Mesothelial cell of epicardium (in vitro differentiated cells): ENCODE data around the gene NTRK3. TPM values are rescaled to one million over a fixed set of nuclear protein-coding genes. Genes with fewer than 3 reads are reported as not detected.

Experiments used
- DNase-seq, 2 experiments: peaks; one replicate each; pipeline ENCODE4 v3.0.0; 2021; ENCODE audit warnings: low spot score in 2 of 2; ENCODE audit not compliant: unreplicated experiment in 2 of 2
- H3K27ac Mint-ChIP-seq: 2 replicates; pipeline ENCODE4 v1.8.0; 2021; ENCODE audit warnings: mixed read lengths
- H3K27me3 Mint-ChIP-seq: 2 replicates; pipeline ENCODE4 v1.8.0; 2021; ENCODE audit warnings: low read depth, mixed read lengths
- H3K36me3 Mint-ChIP-seq: 2 replicates; pipeline ENCODE4 v1.8.0; 2021; ENCODE audit warnings: mixed read lengths
- H3K4me1 Mint-ChIP-seq: 2 replicates; pipeline ENCODE4 v1.8.0; 2021; ENCODE audit warnings: mixed read lengths
- H3K4me3 Mint-ChIP-seq: 2 replicates; pipeline ENCODE4 v1.8.0; 2021; ENCODE audit warnings: mild to moderate bottlenecking, moderate library complexity, mixed read lengths
- H3K9me3 Mint-ChIP-seq: 2 replicates; pipeline ENCODE4 v1.8.0; 2021; ENCODE audit warnings: mixed read lengths
- total RNA-seq: library from RNA; stranded (reverse); gene quantifications from 3 replicates; pipeline ENCODE4 v1.2.1, GENCODE V29; 2021
- TF ChIP-seq, protein P1 (sequence below): fragments of 200-600 bp; sonication (generic); IDR thresholded peaks from one replicate; pipeline ENCODE4 v1.5.0; 2021; ENCODE audit warnings: antibody characterized with exemption; ENCODE audit not compliant: unreplicated experiment

NTRK3 gene
- total RNA-seq, 1 donor from 2014 or later = 2.1 TPM

- no peaks in the 10 kb centered on the region for H3K36me3 Mint-ChIP-seq
- no peak for DNase-seq
These were observed 326.1 kb downstream of the NTRK3 start for GRCh38 chr15:87930457-87930856.

DNA sequence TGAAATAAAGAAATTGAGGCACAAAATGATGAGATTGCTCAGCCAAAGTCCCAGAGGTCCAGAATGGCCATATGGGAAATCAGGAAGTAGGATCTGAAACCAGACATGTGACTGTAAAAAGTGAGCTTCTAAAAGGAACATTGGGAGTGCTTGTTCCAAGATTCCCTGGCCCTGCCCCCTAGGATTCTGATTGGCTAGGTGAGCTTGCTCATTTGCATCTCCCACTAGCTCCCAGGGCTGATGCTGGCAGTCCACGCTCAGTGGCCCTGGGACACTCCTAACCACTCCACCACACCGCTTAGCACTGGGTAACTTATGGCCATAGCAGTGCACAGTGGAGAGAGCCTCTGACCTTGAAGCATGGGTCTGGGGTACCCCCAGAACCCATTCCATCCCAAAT is 326.7 kb downstream of the NTRK3 start:
- peaks cover 8% of the 10 kb centered on the region for H3K27me3 Mint-ChIP-seq
- DNase-seq = no peak
- H3K4me1 Mint-ChIP-seq = no peaks in the 10 kb centered on the region
- no peak overlapping the region for H3K4me3 Mint-ChIP-seq
- TF ChIP-seq, protein P1, sequence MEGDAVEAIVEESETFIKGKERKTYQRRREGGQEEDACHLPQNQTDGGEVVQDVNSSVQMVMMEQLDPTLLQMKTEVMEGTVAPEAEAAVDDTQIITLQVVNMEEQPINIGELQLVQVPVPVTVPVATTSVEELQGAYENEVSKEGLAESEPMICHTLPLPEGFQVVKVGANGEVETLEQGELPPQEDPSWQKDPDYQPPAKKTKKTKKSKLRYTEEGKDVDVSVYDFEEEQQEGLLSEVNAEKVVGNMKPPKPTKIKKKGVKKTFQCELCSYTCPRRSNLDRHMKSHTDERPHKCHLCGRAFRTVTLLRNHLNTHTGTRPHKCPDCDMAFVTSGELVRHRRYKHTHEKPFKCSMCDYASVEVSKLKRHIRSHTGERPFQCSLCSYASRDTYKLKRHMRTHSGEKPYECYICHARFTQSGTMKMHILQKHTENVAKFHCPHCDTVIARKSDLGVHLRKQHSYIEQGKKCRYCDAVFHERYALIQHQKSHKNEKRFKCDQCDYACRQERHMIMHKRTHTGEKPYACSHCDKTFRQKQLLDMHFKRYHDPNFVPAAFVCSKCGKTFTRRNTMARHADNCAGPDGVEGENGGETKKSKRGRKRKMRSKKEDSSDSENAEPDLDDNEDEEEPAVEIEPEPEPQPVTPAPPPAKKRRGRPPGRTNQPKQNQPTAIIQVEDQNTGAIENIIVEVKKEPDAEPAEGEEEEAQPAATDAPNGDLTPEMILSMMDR = no peak
- H3K27ac Mint-ChIP-seq = no peak overlapping the region
- no peaks in the 10 kb centered on the region for H3K36me3 Mint-ChIP-seq
- H3K9me3 Mint-ChIP-seq = no peaks in the 10 kb centered on the region

More at GRCh38 chr15:87930457-87930856, 326.1 kb downstream of the NTRK3 start:
- no peak overlapping the region for H3K4me3 Mint-ChIP-seq
- H3K27ac Mint-ChIP-seq = no peak overlapping the region
- H3K9me3 Mint-ChIP-seq = no peaks in the 10 kb centered on the region
- no peaks in the 10 kb centered on the region for H3K4me1 Mint-ChIP-seq
- H3K27me3 Mint-ChIP-seq = peaks cover 10% of the 10 kb centered on the region
- TF ChIP-seq, protein P1 = no peak

DNA sequence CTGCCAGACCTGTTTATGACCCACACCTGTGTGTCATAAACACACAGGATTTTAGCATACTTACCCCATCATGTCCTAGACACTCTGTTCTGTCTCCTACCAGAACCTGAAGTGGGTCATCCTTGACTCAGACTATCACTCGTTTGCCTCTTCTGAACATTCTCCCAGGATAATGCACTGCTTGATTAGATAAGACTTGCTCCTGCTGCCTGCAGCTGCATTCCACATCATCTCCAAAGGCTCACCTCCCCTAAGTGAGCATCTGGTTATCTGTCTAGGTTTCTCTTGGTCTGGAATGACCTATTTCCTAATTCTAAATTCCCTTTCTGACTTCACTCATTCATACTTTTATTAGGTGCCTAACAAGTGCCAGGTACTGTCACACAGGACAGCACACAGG is 332.1 kb downstream of the NTRK3 start:
- no peak overlapping the region for H3K27ac Mint-ChIP-seq
- H3K9me3 Mint-ChIP-seq = peaks cover 3% of the 10 kb centered on the region
- peaks cover 21% of the 10 kb centered on the region for H3K27me3 Mint-ChIP-seq
- no peaks in the 10 kb centered on the region for H3K4me1 Mint-ChIP-seq
- DNase-seq = no peak
- H3K36me3 Mint-ChIP-seq = no peaks in the 10 kb centered on the region
- TF ChIP-seq, protein P1 = no peak
- H3K4me3 Mint-ChIP-seq = no peak overlapping the region

DNA sequence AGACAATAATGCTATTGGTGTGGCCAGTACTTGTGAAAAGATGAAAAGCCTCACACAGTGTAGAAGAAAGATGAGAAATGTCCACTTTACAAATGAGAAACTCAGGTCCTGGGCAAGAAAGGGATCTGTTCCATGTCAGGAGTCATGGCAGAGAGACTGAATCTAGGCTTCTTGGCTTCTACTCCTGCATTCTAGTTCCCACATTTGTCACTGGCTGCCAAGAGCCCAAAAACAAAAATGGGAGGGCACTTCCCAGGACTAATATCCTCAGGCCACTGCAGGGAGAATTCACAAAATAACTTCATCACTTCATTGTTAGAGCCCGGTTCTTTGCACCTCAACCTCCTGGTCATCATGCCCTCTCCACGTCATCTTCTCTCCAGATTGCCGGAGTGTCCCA is 337.5 kb downstream of the NTRK3 start:
- DNase-seq = no peak
- no peak overlapping the region for H3K4me3 Mint-ChIP-seq
- H3K27ac Mint-ChIP-seq = no peak overlapping the region
- TF ChIP-seq, protein P1 = no peak
- H3K4me1 Mint-ChIP-seq = no peaks in the 10 kb centered on the region
- no peaks in the 10 kb centered on the region for H3K36me3 Mint-ChIP-seq
- peaks cover 12% of the 10 kb centered on the region for H3K27me3 Mint-ChIP-seq
- peaks cover 19% of the 10 kb centered on the region for H3K9me3 Mint-ChIP-seq

DNA sequence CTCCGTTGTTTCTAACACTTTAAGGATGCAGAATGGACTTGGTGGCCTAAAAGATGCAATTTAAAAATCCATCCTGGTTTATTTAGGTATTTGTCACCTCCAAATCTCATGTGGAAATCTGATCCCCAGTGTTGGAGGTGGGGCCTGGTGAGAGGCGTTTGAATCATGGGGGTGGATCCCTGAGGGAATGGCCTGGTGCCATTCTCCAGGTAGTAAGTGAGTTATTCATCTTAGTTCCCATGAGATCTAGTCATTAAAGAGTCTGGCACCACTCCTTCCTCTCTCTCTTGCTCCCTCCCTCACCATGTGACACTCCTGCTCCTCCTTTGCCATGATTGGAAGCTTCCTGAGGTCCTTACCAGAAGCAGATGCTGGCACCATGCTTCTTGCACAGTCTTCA is 339.1 kb downstream of the NTRK3 start:
- DNase-seq = no peak
- TF ChIP-seq, protein P1 = no peak
- H3K27ac Mint-ChIP-seq = no peak overlapping the region
- H3K36me3 Mint-ChIP-seq = no peaks in the 10 kb centered on the region
- H3K9me3 Mint-ChIP-seq = peaks cover 19% of the 10 kb centered on the region
- peaks cover 17% of the 10 kb centered on the region for H3K27me3 Mint-ChIP-seq
- H3K4me1 Mint-ChIP-seq = no peaks in the 10 kb centered on the region
- H3K4me3 Mint-ChIP-seq = no peak overlapping the region

DNA sequence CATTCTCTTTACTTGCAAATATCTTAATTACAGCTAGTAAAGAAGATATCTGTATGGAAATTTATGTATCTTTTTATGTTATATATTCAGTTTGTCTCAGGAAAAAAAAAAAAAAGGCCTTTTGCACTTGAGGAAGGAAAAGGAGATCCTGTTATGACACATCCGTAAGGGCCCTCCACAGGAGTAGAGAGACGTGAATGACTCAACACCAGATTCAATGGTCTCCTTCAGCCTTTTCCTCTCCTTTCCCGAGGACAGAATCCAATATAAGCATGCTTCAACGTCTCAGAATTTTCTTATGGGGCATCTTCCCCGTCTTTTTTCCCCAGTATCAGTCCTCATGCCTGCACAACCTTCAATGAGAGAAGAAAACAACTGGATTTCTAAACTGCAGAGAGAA is 340.3 kb downstream of the NTRK3 start:
- H3K9me3 Mint-ChIP-seq = peaks cover 19% of the 10 kb centered on the region
- TF ChIP-seq, protein P1 = no peak
- no peaks in the 10 kb centered on the region for H3K4me1 Mint-ChIP-seq
- H3K27ac Mint-ChIP-seq = no peak overlapping the region
- H3K4me3 Mint-ChIP-seq = no peak overlapping the region
- DNase-seq = no peak
- peaks cover 21% of the 10 kb centered on the region for H3K27me3 Mint-ChIP-seq
- no peaks in the 10 kb centered on the region for H3K36me3 Mint-ChIP-seq
